Measurements from ENCODE around the gene FILIP1. TPM values are rescaled to one million over a fixed set of nuclear protein-coding genes. Genes with fewer than 3 reads are reported as not detected.

The FILIP1 gene
- total RNA-seq, 2 experiments from 2014 or later = not detected

DNA sequence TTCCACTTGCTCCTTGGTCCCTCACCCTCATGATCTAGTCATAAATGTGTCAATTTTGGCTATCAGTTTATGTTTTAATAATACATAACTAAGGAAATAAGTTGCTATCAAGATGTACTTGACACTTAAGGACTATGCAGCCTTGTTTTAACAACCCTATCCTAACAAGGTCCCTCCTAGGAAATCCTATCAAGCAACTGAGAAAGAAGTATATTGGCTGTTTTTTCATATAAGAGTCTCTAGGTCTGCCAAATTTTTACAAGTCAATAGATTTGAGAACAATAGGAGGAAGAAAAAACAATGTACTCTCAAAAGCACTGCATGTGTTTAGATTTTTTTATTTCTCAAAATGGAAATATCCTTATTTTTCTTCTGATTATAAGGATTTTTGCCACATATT, 14.7 kb downstream of the FILIP1 start:
- Histone ChIP-seq H3K9me3 (ENCODE audit: low read length) (no peaks in the 10 kb centered on the region), H4K20me1 (ENCODE audit: insufficient read depth, low read length) (no peaks in the 10 kb centered on the region), H3K27ac (ENCODE audit: low read depth, low read length, poor library complexity, severe bottlenecking) (no peak overlapping the region), H3K79me2 (ENCODE audit: insufficient read depth, low read depth, low read length) (no peaks in the 10 kb centered on the region), H3K36me3 (ENCODE audit: insufficient read depth, low read length) (no peaks in the 10 kb centered on the region), H3K9me2 (ENCODE audit: insufficient read depth, low read length) (no peaks in the 10 kb centered on the region), H2AFZ (ENCODE audit: low read length) (no peak overlapping the region), H3K4me1 (ENCODE audit: insufficient read depth, low read length, poor library complexity, severe bottlenecking) (no peaks in the 10 kb centered on the region), H3K4me3 (ENCODE audit: low read depth, low read length, poor library complexity, severe bottlenecking) (no peak overlapping the region), H3K4me2 (ENCODE audit: low read length) (no peak overlapping the region)
- POLR2A ChIA-PET = interaction anchor here (0.5 kb wide), 1 partner anchor 91 kb away, joined by 3 read pairs; no protein-coding TSS in a partner anchor
- BruUV-seq (replicated peaks) = no TSS peak
- intact Hi-C loops (cut with micrococcal nuclease; ENCODE audit: unreplicated experiment) = no loop called here
- no peak for DNase-seq (ENCODE audit: low spot score)
- CTCF ChIA-PET (ENCODE audit: unreplicated experiment) = no interaction called here
- TF ChIP-seq, protein P1, sequence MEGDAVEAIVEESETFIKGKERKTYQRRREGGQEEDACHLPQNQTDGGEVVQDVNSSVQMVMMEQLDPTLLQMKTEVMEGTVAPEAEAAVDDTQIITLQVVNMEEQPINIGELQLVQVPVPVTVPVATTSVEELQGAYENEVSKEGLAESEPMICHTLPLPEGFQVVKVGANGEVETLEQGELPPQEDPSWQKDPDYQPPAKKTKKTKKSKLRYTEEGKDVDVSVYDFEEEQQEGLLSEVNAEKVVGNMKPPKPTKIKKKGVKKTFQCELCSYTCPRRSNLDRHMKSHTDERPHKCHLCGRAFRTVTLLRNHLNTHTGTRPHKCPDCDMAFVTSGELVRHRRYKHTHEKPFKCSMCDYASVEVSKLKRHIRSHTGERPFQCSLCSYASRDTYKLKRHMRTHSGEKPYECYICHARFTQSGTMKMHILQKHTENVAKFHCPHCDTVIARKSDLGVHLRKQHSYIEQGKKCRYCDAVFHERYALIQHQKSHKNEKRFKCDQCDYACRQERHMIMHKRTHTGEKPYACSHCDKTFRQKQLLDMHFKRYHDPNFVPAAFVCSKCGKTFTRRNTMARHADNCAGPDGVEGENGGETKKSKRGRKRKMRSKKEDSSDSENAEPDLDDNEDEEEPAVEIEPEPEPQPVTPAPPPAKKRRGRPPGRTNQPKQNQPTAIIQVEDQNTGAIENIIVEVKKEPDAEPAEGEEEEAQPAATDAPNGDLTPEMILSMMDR (conservative IDR thresholded peaks at IDR 0.05; ENCODE audit: low read length) = no peak
- no peak for TF ChIP-seq EZH2phosphoT487 (IDR thresholded peaks at IDR 0.05; ENCODE audit: borderline replicate concordance, low read depth, low read length)

DNA sequence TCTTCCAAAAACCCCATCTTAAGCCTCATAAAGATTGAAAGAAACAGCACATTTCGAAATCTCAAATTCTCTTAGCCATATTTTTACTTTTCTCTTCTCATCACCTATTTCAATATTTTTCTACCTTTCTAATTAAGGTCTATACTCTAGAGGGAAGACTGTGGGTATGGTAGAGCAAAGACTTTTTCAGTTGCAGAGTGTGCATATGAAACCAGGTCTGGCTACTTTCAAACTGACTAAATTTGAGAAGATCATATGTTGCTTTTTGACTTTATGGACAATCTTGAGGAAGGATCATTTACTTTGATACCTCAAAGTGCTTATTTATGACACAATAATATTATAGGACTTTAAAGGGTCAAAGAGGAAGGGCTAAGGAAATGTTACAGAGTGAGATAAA, 20.7 kb downstream of the FILIP1 start:
- H3K79me2 ChIP-seq (ENCODE audit: insufficient read depth, low read depth, low read length) = no peaks in the 10 kb centered on the region
- H3K4me1 ChIP-seq (ENCODE audit: insufficient read depth, low read length, poor library complexity, severe bottlenecking) = no peaks in the 10 kb centered on the region
- TF ChIP-seq, protein P1 (conservative IDR thresholded peaks at IDR 0.05; ENCODE audit: low read length) = no peak
- no peak for TF ChIP-seq EZH2phosphoT487 (IDR thresholded peaks at IDR 0.05; ENCODE audit: borderline replicate concordance, low read depth, low read length)
- no peaks in the 10 kb centered on the region for H3K9me3 ChIP-seq (ENCODE audit: low read length)
- POLR2A ChIA-PET = no interaction called here
- no TSS peak for BruUV-seq (replicated peaks)
- no peak for DNase-seq (ENCODE audit: low spot score)
- H3K27ac ChIP-seq (ENCODE audit: low read depth, low read length, poor library complexity, severe bottlenecking) = no peak overlapping the region
- H3K4me3 ChIP-seq (ENCODE audit: low read depth, low read length, poor library complexity, severe bottlenecking) = no peak overlapping the region
- no peak overlapping the region for H2AFZ ChIP-seq (ENCODE audit: low read length)
- CTCF ChIA-PET (ENCODE audit: unreplicated experiment) = no interaction called here
- H3K36me3 ChIP-seq (ENCODE audit: insufficient read depth, low read length) = no peaks in the 10 kb centered on the region
- no peaks in the 10 kb centered on the region for H4K20me1 ChIP-seq (ENCODE audit: insufficient read depth, low read length)
- intact Hi-C loops (cut with micrococcal nuclease; ENCODE audit: unreplicated experiment) = no loop called here
- no peaks in the 10 kb centered on the region for H3K9me2 ChIP-seq (ENCODE audit: insufficient read depth, low read length)
- no peak overlapping the region for H3K4me2 ChIP-seq (ENCODE audit: low read length)

DNA sequence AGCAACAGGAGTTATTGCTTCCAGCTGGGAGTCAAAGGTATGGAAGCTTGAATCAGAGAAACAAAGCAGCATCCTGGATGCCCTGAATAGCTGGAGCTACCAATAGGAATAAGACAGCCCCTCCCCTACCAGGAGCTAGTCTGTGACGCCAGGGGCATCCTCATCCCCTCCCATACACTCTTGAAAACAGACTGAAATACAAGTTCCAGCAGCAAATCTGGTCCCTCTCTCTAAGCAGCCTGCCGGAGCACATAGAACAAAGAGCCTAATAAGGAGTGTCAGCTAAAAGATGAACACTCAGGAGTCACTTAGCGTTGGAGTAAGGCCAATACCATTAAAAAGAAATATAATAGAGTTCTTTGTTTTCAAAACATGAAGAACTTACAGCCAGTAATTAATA, 25.6 kb downstream of the FILIP1 start:
- H3K9me2 ChIP-seq (ENCODE audit: insufficient read depth, low read length) = no peaks in the 10 kb centered on the region
- no TSS peak for BruUV-seq (replicated peaks)
- TF ChIP-seq, protein P1 (conservative IDR thresholded peaks at IDR 0.05; ENCODE audit: low read length) = no peak
- TF ChIP-seq EZH2phosphoT487 (IDR thresholded peaks at IDR 0.05; ENCODE audit: borderline replicate concordance, low read depth, low read length) = no peak
- no peak overlapping the region for H3K4me2 ChIP-seq (ENCODE audit: low read length)
- H3K4me3 ChIP-seq (ENCODE audit: low read depth, low read length, poor library complexity, severe bottlenecking) = no peak overlapping the region
- intact Hi-C loops (cut with micrococcal nuclease; ENCODE audit: unreplicated experiment) = no loop called here
- no peak for DNase-seq (ENCODE audit: low spot score)
- POLR2A ChIA-PET = interaction anchor here (0.6 to 1.0 kb wide), 3 partner anchors 8 to 26 kb away, joined by 3 to 4 read pairs (median 3); no protein-coding TSS in a partner anchor
- H3K79me2 ChIP-seq (ENCODE audit: insufficient read depth, low read depth, low read length) = no peaks in the 10 kb centered on the region
- H4K20me1 ChIP-seq (ENCODE audit: insufficient read depth, low read length) = no peaks in the 10 kb centered on the region
- H3K36me3 ChIP-seq (ENCODE audit: insufficient read depth, low read length) = no peaks in the 10 kb centered on the region
- no peak overlapping the region for H3K27ac ChIP-seq (ENCODE audit: low read depth, low read length, poor library complexity, severe bottlenecking)
- CTCF ChIA-PET (ENCODE audit: unreplicated experiment) = no interaction called here
- no peaks in the 10 kb centered on the region for H3K9me3 ChIP-seq (ENCODE audit: low read length)
- H2AFZ ChIP-seq (ENCODE audit: low read length) = no peak overlapping the region
- no peaks in the 10 kb centered on the region for H3K4me1 ChIP-seq (ENCODE audit: insufficient read depth, low read length, poor library complexity, severe bottlenecking)

Measured in OCI-LY7 (cell line).